Loucy (cell line): ENCODE measurements around the gene C17orf67.

Experiments used
- H2AFZ ChIP-seq: fragments of 200-600 bp; sonication (generic); 2 replicates; pipeline ENCODE4 v1.6.0; 2016; ENCODE audit warnings: antibody characterized with exemption, mild to moderate bottlenecking, low read length, moderate library complexity
- H3F3A ChIP-seq: fragments of 200-600 bp; 2 replicates; pipeline ENCODE4 v1.6.0; 2016; ENCODE audit warnings: antibody characterized with exemption, low read depth, mild to moderate bottlenecking
- H3K27me3 ChIP-seq: fragments of 200-600 bp; sonication (generic); 2 replicates; pipeline ENCODE4 v1.6.1; 2014; ENCODE audit warnings: low read length, mild to moderate bottlenecking; ENCODE audit not compliant: insufficient read depth, poor library complexity, severe bottlenecking
- H3K36me3 ChIP-seq: fragments of 200-600 bp; sonication (generic); 2 replicates; pipeline ENCODE4 v1.6.1; 2016; ENCODE audit warnings: low read length; ENCODE audit not compliant: insufficient read depth
- H3K4me1 ChIP-seq: fragments of 200-600 bp; sonication (generic); 2 replicates; pipeline ENCODE4 v1.5.1; 2014; ENCODE audit warnings: low read length, mild to moderate bottlenecking; ENCODE audit not compliant: insufficient read depth, poor library complexity, severe bottlenecking
- H3K4me2 ChIP-seq: fragments of 200-600 bp; sonication (generic); 2 replicates; pipeline ENCODE4 v1.6.0; 2014; ENCODE audit warnings: antibody characterized with exemption, low read length, low read depth, mild to moderate bottlenecking; ENCODE audit not compliant: poor library complexity, severe bottlenecking
- H3K4me3 ChIP-seq: fragments of 200-600 bp; sonication (generic); 2 replicates; pipeline ENCODE4 v1.5.1; 2014; ENCODE audit warnings: low read length, mild to moderate bottlenecking, mixed read lengths; ENCODE audit not compliant: poor library complexity, severe bottlenecking
- H3K79me2 ChIP-seq: fragments of 200-600 bp; sonication (generic); 2 replicates; pipeline ENCODE4 v1.6.1; 2014; ENCODE audit warnings: low read length; ENCODE audit not compliant: insufficient read depth
- H3K9ac ChIP-seq: fragments of 200-600 bp; sonication (generic); 2 replicates; pipeline ENCODE4 v1.6.0; 2014; ENCODE audit warnings: mild to moderate bottlenecking, low read depth, low read length, moderate library complexity; ENCODE audit not compliant: poor library complexity, severe bottlenecking
- H3K9me2 ChIP-seq: fragments of 200-600 bp; sonication (generic); replicated peaks from 2 replicates; pipeline ENCODE4 v1.6.1; 2016; ENCODE audit warnings: low read depth, low read length, mixed read lengths
- H3K9me3 ChIP-seq: fragments of 200-600 bp; sonication (generic); 2 replicates; pipeline ENCODE4 v1.6.1; 2014; ENCODE audit warnings: mild to moderate bottlenecking, antibody characterized with exemption, low read length, low read depth; ENCODE audit not compliant: insufficient read depth
- H4K20me1 ChIP-seq: fragments of 200-600 bp; sonication (generic); 2 replicates; pipeline ENCODE4 v1.6.0; 2014; ENCODE audit warnings: antibody characterized with exemption, low read length, mild to moderate bottlenecking; ENCODE audit not compliant: insufficient read depth, poor library complexity, severe bottlenecking
- EZH2phosphoT487 ChIP-seq: fragments of 200-600 bp; IDR thresholded peaks from 2 replicates; pipeline ENCODE4 v1.6.1; 2018; ENCODE audit warnings: antibody characterized with exemption, mild to moderate bottlenecking, moderate library complexity, borderline replicate concordance
- TF ChIP-seq, protein P1 (sequence below): fragments of 200-600 bp; sonication (generic); conservative IDR thresholded peaks from 2 replicates; pipeline ENCODE4 v1.5.1; 2014; ENCODE audit warnings: mild to moderate bottlenecking, antibody characterized with exemption, low read length

C17orf67 gene

GRCh38 chr17:56824503-56824902, 9.2 kb downstream of the C17orf67 start:
- TF ChIP-seq, protein P1, sequence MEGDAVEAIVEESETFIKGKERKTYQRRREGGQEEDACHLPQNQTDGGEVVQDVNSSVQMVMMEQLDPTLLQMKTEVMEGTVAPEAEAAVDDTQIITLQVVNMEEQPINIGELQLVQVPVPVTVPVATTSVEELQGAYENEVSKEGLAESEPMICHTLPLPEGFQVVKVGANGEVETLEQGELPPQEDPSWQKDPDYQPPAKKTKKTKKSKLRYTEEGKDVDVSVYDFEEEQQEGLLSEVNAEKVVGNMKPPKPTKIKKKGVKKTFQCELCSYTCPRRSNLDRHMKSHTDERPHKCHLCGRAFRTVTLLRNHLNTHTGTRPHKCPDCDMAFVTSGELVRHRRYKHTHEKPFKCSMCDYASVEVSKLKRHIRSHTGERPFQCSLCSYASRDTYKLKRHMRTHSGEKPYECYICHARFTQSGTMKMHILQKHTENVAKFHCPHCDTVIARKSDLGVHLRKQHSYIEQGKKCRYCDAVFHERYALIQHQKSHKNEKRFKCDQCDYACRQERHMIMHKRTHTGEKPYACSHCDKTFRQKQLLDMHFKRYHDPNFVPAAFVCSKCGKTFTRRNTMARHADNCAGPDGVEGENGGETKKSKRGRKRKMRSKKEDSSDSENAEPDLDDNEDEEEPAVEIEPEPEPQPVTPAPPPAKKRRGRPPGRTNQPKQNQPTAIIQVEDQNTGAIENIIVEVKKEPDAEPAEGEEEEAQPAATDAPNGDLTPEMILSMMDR: no peak
- TF ChIP-seq EZH2phosphoT487: no peak
- Histone ChIP-seq H3K4me1 (peaks cover 12% of the 10 kb centered on the region), H4K20me1 (no peaks in the 10 kb centered on the region), H3K79me2 (peaks cover 10% of the 10 kb centered on the region), H3K36me3 (no peaks in the 10 kb centered on the region), H3K27me3 (no peaks in the 10 kb centered on the region), H3K9ac (no peak overlapping the region), H3K4me2 (no peak overlapping the region), H3K9me3 (no peaks in the 10 kb centered on the region), H3F3A (no peaks in the 10 kb centered on the region), H3K4me3 (no peak overlapping the region), H3K9me2 (no peaks in the 10 kb centered on the region), H2AFZ (no peak overlapping the region)

DNA sequence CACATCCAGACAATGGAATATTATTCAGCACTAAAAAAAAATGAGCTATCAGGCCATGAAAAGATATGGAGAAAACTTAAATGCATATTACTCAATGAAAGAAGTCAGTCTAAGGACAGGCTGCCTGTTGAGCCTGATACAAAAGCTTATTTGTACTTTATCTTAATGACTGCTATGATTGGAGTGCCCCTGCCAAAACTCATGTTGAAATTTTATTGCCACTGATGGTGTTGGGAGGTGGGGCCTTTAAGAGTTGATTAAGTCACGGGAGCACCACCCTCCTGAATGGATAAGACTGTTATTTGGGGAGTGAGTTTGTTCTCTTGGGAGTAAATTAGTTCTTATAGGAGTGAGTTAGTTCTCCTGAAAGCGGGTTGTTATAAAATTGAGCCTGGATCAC, 9.9 kb downstream of the C17orf67 start:
- Histone ChIP-seq H2AFZ (no peak overlapping the region), H3K36me3 (no peaks in the 10 kb centered on the region), H3F3A (no peaks in the 10 kb centered on the region), H3K79me2 (peaks cover 5% of the 10 kb centered on the region; the same call in 1 of the 2 replicates), H3K4me3 (no peak overlapping the region), H3K9me3 (no peaks in the 10 kb centered on the region), H3K9me2 (no peaks in the 10 kb centered on the region), H3K27me3 (no peaks in the 10 kb centered on the region), H3K4me1 (peaks cover 10% of the 10 kb centered on the region), H3K4me2 (no peak overlapping the region), H4K20me1 (no peaks in the 10 kb centered on the region), H3K9ac (no peak overlapping the region)
- no peak for TF ChIP-seq EZH2phosphoT487
- TF ChIP-seq, protein P1: no peak

GRCh38 chr17:56822725-56823124, 11.0 kb downstream of the C17orf67 start:
- Histone ChIP-seq H3K9ac (no peak overlapping the region), H3K4me3 (no peak overlapping the region), H3K4me2 (no peak overlapping the region)

More at GRCh38 chr17:56822725-56823124, 11.0 kb downstream of the C17orf67 start:
- Histone ChIP-seq H3K9me3 (no peaks in the 10 kb centered on the region), H3F3A (no peaks in the 10 kb centered on the region), H3K27me3 (no peaks in the 10 kb centered on the region), H3K4me1 (peaks cover 10% of the 10 kb centered on the region), H3K9me2 (no peaks in the 10 kb centered on the region), H4K20me1 (no peaks in the 10 kb centered on the region), H2AFZ (no peak overlapping the region), H3K36me3 (no peaks in the 10 kb centered on the region), H3K79me2 (no peaks in the 10 kb centered on the region)
- TF ChIP-seq EZH2phosphoT487: no peak
- TF ChIP-seq, protein P1: no peak
